ENCODE measurements around the gene ENTPD5.
"Not testable (repeated sequence)": the region's sequence is repeated elsewhere in the genome, so short reads cannot be mapped to it uniquely, and the experiment has no call there.

The ENTPD5 gene, protein sequence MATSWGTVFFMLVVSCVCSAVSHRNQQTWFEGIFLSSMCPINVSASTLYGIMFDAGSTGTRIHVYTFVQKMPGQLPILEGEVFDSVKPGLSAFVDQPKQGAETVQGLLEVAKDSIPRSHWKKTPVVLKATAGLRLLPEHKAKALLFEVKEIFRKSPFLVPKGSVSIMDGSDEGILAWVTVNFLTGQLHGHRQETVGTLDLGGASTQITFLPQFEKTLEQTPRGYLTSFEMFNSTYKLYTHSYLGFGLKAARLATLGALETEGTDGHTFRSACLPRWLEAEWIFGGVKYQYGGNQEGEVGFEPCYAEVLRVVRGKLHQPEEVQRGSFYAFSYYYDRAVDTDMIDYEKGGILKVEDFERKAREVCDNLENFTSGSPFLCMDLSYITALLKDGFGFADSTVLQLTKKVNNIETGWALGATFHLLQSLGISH

DNA sequence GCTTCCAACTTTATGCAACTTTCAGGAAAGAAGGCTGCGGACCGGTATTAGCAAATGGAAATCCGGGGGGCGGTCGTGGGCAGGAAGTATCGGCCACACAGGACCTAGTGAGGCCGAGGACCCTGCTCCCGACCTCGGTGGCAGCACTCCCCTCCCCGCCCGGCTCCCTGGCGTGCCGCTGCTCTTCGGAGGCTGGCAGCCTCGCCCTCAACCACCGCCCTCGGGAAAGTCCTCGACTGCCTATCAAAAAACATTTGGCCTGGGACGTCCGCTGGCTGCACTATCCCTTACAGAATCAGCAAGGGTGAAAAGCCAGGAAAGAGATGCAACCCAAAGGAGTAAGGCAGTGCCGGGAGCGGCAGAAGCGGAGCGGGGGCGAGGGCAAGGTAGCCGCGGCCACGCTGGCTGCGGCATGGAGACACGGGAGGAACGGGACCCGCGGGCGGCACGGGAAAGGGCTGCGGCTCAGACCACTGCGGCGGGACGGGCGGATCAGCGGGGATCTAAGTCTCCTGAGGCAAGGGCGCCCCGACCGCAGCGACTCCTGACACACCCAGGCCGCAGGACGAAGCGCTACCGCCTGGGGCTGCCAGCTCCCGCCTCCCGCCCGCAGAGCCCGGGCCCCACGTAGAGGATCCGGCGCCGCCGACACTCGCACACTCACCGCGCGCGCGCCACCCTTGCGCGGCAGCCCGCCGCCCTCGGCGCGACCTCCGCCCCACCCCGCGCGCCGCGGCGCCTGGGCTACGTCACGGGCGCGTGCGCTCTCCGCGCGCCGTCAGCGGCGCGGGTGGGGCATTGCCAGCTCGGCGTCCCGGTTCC lies at the start of gene ENTPD5, which contains the start of gene BBOF1:
TSS of gene ENTPD5 (minus strand) at position 703 of the 822 bp plus-strand sequence. CDS start 31,186 bp downstream, outside the sequence.
TSS of gene BBOF1 (plus strand) at position 764 of the 822 bp plus-strand sequence. CDS start 130 bp downstream, outside the sequence.
- peak; percentile 71 for DNase-seq

DNA sequence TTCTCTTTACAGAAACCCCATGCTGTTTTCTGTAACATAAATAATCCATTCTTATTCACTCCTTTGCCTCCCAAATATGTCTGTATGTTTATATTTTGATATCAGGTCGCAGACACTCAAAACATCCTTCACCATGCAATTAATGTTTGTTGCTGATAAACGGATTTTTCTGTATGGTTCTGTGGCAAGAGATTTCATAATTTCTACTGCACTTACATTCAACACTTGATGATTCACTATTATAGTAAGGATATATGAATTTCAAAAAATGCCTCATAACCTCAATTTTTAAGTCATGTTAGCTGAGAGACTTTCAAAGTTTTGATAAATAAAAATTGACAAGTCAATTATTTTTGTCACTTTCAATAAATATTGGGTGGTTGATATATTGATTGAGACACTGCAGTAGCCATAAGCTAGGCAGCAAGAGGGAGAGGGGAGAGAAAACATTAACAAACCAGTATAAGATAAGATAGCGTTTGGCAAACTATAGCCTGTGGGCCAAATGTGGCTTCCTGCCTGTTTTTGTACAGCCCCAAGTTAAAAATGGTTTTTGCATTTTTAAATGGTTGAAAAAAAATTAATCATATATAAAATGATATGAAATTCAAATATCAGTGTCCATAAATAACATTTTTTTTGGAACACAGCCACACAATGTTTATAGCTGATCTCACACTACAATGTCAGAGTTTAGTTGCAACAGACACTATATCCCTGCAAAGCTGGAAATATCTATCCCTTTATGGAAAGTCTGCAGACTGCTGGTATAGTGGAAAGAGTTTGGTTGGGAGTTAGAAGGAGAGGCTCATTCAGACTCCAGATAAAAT lies 46.9 kb upstream of the ENTPD5 start:
- DNase-seq: no peak

DNA sequence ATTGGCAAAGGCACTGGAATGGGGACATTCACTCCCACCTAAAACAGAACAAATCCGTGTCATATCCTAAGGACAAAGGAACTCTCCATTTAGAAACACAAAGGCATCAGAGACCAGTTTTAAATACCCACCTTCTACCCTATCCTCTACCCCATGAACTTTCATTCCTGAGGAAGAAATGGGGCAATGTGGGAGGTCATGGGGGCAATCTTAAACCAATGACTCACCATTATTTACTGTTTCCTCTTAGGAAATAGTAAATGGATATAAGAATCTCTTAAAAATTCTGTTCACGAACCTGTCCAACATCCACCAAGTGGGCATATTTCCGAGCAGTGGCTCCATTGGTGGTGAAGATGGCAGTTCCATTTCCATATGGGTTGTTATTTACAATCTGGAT lies 45.8 kb upstream of the ENTPD5 start:
- no peak for DNase-seq

DNA sequence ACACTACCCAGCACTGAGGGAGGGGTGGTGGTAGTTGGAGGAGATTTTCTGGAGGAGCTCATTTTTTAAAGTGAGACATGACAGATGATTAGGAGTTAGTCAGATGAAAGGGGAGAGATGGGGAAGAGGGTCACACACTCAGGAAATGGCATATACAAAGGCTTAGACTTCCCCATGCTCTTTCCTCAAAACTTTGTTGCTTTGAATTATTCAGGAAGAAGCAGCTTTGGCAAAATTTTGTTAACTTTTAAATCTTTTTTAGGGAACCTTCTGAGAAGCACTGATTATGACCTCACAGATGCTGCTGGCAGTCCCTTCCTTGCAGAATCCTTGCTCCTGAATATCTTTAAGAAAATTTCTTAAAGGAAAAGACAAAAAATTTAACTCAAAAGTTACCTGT lies 45.3 kb upstream of the ENTPD5 start:
- no peak for DNase-seq

DNA sequence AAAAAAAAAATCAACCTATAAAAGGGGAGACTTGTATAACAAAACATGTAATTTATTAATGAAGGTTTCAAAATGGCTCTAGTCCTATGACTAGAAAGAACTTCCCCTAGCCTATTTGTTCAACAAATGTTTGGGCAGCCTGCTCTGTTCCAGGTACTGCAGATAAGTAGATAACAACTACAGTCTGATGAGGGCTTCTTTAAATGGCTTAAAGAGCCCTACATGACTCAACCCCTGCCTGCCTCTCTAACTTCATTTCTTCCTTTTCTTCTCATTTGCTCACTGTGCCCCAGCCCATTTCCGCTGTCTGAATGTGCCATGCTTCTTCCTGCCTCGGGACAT lies 43.7 kb upstream of the ENTPD5 start:
- no peak for DNase-seq

DNA sequence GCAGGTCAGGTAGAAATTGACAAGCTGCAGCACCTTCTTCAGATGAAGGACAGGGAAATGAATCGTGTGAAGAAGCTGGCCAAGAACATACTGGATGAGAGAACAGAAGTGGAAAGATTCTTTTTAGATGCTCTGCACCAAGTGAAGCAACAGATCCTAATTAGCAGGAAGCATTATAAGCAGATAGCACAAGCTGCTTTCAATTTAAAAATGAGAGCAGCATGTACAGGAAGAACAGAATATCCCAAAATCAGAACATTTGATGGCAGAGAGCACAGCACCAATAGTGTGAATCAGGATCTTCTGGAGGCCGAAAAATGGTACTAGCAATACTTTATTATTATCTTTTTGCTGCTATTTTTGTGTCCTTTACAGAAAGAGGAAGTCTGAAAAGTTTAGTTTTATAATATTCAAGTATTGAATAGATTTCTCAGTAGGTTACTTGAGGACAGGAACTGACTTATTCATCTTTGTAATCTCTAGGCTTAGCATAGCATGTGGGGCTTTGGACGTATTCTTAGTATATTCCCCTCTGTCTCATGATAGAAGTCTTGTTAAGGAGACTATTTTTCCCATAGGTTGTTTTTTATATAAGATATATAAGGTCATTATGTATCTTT lies 30.9 kb upstream of the ENTPD5 start:
- no peak for DNase-seq

DNA sequence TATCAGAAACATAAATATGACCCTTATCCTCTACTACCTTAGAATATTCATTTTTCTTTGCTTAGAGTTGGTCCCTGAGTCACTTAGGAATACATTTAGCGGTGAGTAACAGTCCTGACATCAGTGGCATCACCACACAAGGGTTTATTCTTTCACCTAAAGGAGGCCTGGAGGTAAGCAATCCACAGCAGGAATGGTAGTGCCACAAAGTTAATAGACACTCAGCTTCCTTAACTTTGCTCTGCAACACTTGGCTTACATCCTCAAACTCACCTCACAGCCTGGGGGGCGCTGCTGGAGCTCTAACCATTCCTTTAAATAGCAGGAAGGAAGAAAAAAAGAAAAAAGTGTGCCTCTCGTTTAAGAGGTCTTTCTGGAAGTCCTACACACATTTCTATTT lies 29.2 kb upstream of the ENTPD5 start:
- no peak for DNase-seq

DNA sequence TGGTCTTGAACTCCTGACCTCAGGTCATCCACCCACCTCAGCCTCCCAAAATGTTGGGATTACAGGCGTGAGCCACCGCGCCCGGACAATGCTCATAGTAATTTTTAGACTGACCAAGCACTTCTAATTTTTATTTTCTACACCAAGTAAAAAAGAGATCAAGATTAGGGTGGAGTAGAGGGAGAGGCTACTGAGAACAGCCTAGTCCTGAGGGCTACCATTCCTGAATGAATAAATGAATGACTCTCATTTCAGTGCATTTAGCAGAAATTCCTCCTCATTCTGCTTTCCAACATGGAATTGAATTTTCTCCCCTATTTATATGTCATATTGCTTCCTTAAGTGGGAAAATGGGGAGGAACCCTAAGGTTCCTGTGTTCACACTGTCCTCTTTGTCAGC lies 26.4 kb upstream of the ENTPD5 start:
- DNase-seq: no peak

DNA sequence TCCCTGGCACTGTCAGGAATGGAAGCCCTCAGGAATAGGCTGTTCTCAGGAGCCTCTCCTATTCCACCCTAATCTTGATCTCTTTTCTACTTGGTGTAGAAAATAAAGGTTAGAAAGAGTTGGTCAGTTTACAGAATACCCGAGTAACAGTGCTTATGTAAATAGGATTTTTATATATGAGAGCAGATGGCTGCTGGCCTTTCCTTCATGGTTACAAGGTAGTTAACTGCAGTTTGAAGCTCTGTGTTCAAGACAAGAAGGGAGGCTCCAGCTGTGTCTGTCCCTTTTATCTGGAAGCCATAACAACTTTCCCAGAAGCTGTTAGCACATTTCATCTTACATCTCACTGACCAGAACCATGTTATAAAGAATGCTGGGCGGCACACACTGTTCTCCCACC lies 23.2 kb upstream of the ENTPD5 start:
- DNase-seq: no peak

DNA sequence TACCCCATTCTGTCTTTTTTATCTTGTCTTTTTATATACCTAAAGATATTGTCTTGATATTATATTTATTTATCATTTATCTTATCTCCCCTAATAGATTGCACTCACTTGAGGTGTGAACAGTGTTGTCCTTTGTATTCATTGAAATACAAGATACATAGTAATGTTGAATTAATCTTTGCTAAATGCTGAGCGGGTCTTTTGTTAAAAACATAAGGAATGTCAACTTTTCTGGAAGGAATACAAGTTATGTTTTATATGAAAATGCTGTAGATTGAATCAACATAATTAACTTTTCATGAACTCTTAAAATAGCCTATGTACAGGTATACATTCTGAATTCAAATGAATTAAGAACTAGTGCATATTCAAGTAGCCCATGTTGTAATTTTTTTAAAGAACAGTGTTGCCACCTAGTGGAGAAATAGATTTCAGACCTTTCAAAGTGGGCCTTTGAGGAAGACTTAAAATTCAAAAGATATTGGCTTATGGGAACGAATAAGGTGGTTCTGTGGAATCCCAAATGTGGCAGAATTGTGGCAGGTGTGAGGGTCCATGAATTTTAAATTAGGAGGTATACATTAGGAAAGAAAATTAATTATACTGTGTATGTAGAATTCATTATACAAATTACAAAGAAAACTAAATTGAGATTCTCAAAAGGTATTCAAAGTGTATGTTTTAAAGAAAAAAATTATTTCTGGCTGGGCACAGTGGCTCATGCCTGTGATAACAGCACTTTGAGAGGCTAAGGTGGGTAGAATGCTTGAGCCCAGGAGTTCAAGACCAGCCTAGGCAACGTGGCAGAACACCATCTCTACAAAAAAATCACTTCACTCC lies 19.2 kb upstream of the ENTPD5 start:
- peak; percentile 43 for DNase-seq

DNA sequence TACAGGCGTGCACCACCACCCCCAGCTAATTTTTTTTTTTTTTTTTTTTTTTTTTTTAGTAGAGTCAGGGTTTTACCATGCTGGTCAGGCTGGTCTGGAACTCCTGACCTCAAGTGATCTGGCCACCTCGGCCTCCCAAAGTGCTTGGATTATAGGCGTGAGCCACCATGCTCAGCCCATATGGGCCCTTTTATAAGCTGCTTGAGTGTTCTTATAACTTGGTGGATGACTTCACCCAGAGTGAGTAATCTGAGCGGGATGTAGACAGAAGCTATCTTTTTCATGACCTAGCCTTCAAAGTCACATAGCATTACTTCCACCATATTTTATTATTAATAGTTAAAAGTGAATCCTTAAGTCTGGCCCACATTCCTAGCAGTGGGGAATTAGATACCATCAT lies 16.5 kb upstream of the ENTPD5 start:
- peak; percentile 17 for DNase-seq

DNA sequence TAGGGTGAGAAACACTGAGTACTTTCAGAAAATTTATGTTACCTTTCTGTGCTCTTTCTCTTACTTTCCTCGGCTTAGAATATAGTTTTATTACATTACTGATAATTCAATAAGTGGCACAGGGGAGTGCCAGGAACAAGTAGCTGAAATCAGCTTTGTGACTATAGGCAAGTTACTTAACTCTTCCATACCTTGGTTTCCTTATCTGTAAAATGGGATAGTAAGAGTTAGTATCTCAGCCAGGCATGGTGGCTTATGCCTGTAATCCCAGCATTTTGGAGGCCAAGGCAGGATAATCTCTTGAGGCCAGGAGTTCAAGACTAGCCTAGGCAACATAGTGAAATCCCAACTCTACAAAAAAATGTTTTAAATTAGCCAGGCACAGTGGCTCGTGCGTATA lies 15.5 kb upstream of the ENTPD5 start:
- no peak for DNase-seq

DNA sequence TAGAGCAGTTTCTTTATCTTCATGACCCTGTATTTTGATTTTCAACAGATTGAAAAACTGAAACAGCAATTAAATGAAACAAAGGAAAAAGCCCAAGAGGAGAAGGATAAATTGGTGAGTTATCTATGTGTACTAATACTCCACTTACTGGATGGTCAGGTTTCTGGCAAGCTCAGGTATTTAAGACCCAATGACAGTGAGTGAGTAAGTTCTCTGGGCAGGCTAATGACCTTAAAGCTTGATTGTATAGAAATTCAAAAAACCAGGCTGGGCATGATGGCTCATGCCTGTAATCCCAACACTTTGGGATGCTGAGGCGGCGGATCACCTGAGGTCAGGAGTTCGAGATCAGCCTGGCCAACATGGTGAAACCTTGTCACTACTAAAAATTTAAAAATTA lies 10.0 kb upstream of the ENTPD5 start:
- DNase-seq: no peak

DNA sequence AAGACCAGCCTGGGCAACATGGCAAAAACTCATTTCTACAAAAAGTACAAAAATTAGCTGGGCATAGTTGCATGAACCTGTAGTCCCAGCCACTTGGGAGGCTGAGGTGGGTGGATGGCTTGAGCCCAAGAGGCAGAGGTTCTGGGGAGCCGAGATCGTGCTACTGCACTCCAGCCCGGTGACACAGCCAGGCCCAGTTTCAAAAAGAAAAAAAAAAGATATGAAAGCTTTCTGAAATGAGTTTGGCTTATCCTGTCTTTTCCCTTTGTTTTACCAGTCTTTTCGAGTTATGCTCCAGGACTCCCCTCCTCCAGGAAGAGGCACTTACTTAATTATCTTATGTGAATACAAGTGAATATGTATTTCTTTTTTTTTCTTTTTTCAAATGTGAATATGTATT lies 3.3 kb upstream of the ENTPD5 start:
- DNase-seq: no peak

DNA sequence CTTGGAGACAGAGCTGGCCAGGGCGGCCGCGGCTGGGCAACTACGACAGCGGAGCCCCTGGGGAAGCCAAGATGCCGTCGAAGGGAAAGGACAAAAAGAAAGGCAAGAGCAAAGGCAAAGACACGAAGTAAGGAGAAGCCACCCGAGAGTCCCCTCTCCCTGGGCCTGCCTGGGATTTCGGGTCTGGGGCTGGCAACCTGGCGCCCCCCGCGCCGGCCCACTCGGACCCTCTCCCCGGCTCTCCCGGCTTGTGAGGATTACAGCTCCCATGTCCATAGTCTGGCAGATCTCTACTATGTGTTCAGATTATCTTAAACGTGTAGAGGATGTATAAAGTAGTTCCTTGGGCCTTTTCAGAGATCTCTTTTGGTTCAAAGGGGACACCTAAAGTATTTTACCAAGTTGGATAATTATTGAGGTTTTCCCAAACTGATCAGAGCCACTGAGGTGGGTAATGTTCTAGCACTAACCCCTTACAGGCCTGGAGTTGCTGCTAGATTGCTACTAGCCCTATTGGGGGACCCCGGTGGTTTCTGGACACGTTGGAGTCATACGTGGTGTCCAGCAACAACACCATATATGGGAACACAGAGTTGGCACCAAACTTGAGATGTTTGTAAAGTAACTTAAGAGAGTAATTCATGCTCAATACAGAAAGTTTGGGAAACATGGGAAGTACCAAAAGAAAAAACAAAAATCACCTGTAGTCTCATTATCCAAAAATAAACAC lies 485 bp upstream of the ENTPD5 start:
- DNase-seq: no peak

DNA sequence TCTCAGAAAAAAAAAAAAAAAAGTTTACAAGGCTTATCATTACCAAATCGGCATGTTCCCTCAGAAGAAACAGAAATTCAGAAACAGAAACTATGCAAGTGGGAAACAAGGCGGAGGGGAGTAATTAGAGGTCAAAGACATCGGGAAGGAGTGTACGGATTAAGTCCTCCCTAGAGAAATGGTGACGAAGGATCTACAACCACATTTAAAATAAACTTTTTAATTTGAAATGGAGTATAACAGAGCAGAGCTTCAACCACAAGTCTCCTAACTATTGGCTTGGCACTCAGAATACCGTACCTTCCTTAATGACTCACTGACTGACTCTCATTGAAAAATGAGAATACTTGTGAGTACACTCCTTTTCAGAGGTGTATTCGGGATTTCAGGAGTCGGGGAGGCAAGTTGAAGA lies 908 bp downstream of the ENTPD5 start:
- peak; percentile 32 for DNase-seq

DNA sequence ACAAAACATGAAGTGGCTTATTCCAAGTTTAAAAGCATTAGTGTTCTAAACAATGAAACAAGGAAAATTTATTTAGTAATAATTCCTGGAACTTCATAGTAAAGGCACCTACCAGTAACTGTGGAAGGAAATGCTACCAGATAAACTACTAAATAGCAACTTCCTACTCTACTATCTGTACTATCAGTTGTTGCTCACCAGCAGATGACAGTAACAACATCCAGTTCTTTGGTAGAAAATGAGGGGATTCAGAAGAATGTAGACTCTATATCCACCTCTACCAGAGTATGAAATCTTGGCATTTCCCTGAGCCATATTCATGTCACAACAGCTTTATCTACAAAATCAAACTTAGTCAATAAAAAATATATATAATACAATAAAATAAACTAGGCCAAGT lies 3.1 kb downstream of the ENTPD5 start:
- no peak for DNase-seq

DNA sequence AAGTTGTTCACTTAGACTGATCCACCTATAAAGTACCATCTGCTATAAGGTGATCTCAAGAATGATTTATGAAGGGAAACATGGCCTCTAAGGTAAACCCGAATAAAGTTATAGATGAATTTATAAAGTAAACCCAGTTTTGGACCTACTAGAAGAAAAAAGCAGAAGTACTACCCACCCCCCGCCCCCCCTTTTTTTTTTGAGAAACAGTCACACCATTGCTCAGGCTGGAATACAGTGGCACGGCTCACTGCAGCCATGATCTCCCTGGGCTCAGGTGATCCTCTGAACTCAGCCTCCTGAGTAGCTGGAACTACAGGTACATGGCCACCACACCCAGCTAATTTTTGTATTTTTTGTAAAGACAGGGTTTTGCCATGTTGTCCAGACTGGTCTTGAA lies 3.9 kb downstream of the ENTPD5 start:
- DNase-seq: no peak

DNA sequence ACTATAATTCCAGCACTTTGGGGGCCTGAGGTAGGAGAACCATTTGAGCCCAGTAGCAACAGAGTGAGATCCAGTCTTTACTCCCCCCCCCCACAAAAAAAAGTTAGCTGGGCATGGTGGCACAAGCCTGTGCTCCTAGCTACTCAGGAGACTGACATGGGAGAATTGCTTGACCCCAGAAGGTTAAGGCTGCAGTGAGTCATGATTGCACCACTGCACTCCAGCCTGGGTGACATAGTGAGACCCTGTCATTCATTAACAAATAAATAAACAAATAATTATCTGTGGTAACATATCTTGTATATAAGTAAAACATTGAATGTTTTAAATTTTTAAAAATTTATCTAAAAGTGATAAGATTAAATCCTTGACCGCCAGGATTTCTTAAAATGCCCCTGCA lies 4.8 kb downstream of the ENTPD5 start:
- no peak for DNase-seq

DNA sequence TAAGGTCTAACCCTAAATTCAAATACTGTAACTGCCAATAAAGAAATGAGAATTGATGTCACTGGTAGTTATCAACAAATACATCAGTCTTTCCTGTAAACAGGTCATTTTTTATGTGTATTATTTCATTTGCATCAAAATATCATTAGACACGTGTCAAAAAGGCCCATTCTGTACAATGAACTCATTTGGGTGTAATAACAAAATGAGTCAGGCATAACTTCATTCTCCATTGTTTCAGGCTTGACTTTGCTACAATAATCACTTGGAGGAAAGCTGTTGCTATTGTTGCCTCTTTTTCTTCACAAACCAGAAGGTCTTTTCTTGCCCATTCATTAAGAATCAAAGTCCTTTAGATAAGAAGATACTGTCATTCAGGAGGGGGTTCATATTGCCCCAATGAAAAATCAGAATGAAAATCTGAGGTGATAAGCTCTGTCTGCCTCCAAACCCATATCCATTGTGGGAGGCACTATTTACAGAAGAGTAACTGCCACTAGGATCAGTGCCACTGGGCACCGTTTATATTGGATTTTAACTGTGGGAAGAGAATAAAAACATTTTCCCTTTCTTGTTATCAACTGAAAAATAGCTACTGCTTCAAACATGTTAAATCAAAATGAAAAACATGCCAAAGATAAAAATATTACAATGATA lies 10.1 kb downstream of the ENTPD5 start:
- DNase-seq: no peak

DNA sequence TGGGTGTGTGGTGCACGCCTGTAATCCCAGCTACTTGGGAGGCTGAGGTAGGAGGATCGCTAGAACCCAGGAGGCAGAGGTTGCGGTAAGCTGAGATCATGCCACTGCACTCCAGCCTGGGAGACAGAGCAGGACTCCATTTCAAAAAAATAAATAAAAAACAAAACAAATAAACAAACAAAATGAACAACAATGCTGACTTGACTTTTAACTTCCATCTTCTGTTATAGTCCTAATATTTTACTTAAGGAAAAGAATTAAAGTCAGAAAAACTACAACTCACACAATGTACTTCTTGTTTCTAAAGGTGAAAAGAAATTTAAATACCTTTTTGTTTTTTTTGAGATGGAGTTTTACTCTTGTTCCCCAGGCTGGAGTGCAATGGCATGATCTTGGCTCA lies 13.4 kb downstream of the ENTPD5 start:
- DNase-seq: not testable (repeated sequence)

Data from DMS79 (cell line).